D341Med (cell line): ENCODE measurements around the gene SSNA1.

Source experiments
- DNase-seq: peaks from one replicate; pipeline ENCODE4 v3.0.0; 2012; ENCODE audit warnings: low spot score

The SSNA1 gene

GRCh38 chr9:137201205-137201868 is 12.9 kb downstream of the SSNA1 start:
- DNase-seq: no peak

GRCh38 chr9:137202966-137203365 is 14.5 kb downstream of the SSNA1 start:
- no peak for DNase-seq

- no peak for DNase-seq
These were observed 16.3 kb downstream of the SSNA1 start for GRCh38 chr9:137204731-137205125.

GRCh38 chr9:137205126-137206069 is 16.9 kb downstream of the SSNA1 start, which contains the start of the genes NDOR1 and TMEM203:
Gene NDOR1, plus strand, starts transcription at chr9:137205700. Its CDS starts 78 bp downstream, at chr9:137205778.
Gene TMEM203, minus strand, starts transcription at chr9:137205648. Its CDS starts 234 bp downstream, at chr9:137205414.
- DNase-seq: peak; percentile 96

GRCh38 chr9:137206602-137207001 is 18.1 kb downstream of the SSNA1 start:
- DNase-seq: no peak

GRCh38 chr9:137211532-137211931 is 23.1 kb downstream of the SSNA1 start:
- DNase-seq: no peak

- no peak for DNase-seq
These were observed 24.0 kb downstream of the SSNA1 start for GRCh38 chr9:137212520-137212919.

- no peak for DNase-seq
These were observed 24.9 kb downstream of the SSNA1 start for GRCh38 chr9:137213160-137214060.

- DNase-seq: no peak
These were observed 26.1 kb downstream of the SSNA1 start for GRCh38 chr9:137214620-137215019.

GRCh38 chr9:137215196-137215986 is 26.9 kb downstream of the SSNA1 start:
- no peak for DNase-seq

GRCh38 chr9:137216188-137216965 is 27.9 kb downstream of the SSNA1 start:
- no peak for DNase-seq

- DNase-seq: no peak
These were observed 29.1 kb downstream of the SSNA1 start for GRCh38 chr9:137217276-137218211.

GRCh38 chr9:137218212-137218753 is 29.8 kb downstream of the SSNA1 start:
- DNase-seq: no peak

GRCh38 chr9:137218754-137219271 is 30.3 kb downstream of the SSNA1 start:
- no peak for DNase-seq

- DNase-seq: no peak
These were observed 31.4 kb downstream of the SSNA1 start for GRCh38 chr9:137219757-137220316.

GRCh38 chr9:137220317-137221094 is 32.0 kb downstream of the SSNA1 start:
- no peak for DNase-seq

- no peak for DNase-seq
These were observed 32.6 kb downstream of the SSNA1 start for GRCh38 chr9:137221095-137221505.
